SK-N-SH (cell line): ENCODE data around the gene GALNS. TPM values are rescaled to one million over a fixed set of nuclear protein-coding genes. Genes with fewer than 3 reads are reported as not detected.

Experiments used
- ELF1 ChIP-seq: IDR thresholded peaks from 2 replicates; pipeline ENCODE4 v1.4.0; 2012
- FOXJ3 ChIP-seq: sonication (generic); formaldehyde crosslinking; IDR thresholded peaks from 2 replicates; pipeline ENCODE4 v1.5.1; 2020; ENCODE audit warnings: mild to moderate bottlenecking, missing genetic modification reagents
- MEF2A ChIP-seq: IDR thresholded peaks from 2 replicates; pipeline ENCODE4 v1.4.0; 2012; ENCODE audit warnings: low read depth, borderline replicate concordance
- POLR2AphosphoS5 ChIP-seq: IDR thresholded peaks from 2 replicates; pipeline ENCODE4 v1.6.1; 2012; ENCODE audit warnings: low read depth, low read length
- RAD21 ChIP-seq: IDR thresholded peaks from 2 replicates; pipeline ENCODE4 v1.6.1; 2012; ENCODE audit warnings: mild to moderate bottlenecking, low read length
- RFX5 ChIP-seq: IDR thresholded peaks from 2 replicates; pipeline ENCODE4 v1.6.1; 2012; ENCODE audit warnings: mild to moderate bottlenecking, improper control_type of control experiment, low read length
- SIN3A ChIP-seq: IDR thresholded peaks from 2 replicates; pipeline ENCODE4 v1.6.1; 2012; ENCODE audit warnings: low read depth, mild to moderate bottlenecking, low read length, moderate library complexity, borderline replicate concordance
- TAF1 ChIP-seq: IDR thresholded peaks from 2 replicates; pipeline ENCODE4 v1.6.1; 2012; ENCODE audit warnings: low read depth, mild to moderate bottlenecking, low read length, moderate library complexity, borderline replicate concordance
- TEAD4 ChIP-seq: IDR thresholded peaks from 2 replicates; pipeline ENCODE4 v1.4.0; 2012; ENCODE audit warnings: mild to moderate bottlenecking, borderline replicate concordance; ENCODE audit not compliant: insufficient read depth
- polyA plus RNA-seq, 3 experiments: library from polyadenylated mRNA; depleted of rRNA; stranded (reverse); fragments of >200 nt; gene quantifications; 2 replicates each; pipeline ENCODE4 v1.2.3, GENCODE V29; 2012
- TF ChIP-seq, protein P1 (sequence below): fragments of 150-350 bp; IDR thresholded peaks from 2 replicates; pipeline ENCODE4 v1.6.1; 2016; ENCODE audit warnings: mild to moderate bottlenecking, low read depth, low read length
- TF ChIP-seq, protein P2 (sequence below): fragments of 150-350 bp; IDR thresholded peaks from 2 replicates; pipeline ENCODE4 v1.6.1; 2017; ENCODE audit warnings: antibody characterized with exemption, low read length, low read depth, borderline replicate concordance
- TF ChIP-seq, protein P3 (sequence below): fragments of 200-600 bp; sonication (generic); IDR thresholded peaks from 2 replicates; pipeline ENCODE4 v1.6.1; 2017; ENCODE audit warnings: antibody characterized with exemption, mild to moderate bottlenecking, moderate library complexity
- TF ChIP-seq, protein P4 (sequence below): IDR thresholded peaks from 2 replicates; pipeline ENCODE4 v1.4.0; 2012; ENCODE audit warnings: low read depth, borderline replicate concordance

GALNS gene
- polyA plus RNA-seq, 1 of the 3 experiments (the other 2 are of a cell fraction): 16.5 TPM

GRCh38 chr16:88770461-88771293, 86.1 kb downstream of the GALNS start (continued):
- no peak for TF ChIP-seq RAD21
- no peak for TF ChIP-seq SIN3A
- no peak for TF ChIP-seq ELF1
- TF ChIP-seq TEAD4: 0 out of 2 replicates have a peak, but pooled peaks have one; percentile 48
- no peak for TF ChIP-seq RFX5
- no peak for TF ChIP-seq FOXJ3 (CRISPR knock-in tag)
- TF ChIP-seq, protein P1, sequence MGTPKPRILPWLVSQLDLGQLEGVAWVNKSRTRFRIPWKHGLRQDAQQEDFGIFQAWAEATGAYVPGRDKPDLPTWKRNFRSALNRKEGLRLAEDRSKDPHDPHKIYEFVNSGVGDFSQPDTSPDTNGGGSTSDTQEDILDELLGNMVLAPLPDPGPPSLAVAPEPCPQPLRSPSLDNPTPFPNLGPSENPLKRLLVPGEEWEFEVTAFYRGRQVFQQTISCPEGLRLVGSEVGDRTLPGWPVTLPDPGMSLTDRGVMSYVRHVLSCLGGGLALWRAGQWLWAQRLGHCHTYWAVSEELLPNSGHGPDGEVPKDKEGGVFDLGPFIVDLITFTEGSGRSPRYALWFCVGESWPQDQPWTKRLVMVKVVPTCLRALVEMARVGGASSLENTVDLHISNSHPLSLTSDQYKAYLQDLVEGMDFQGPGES: no peak
- TF ChIP-seq MEF2A: no peak; the same call in 1 of the 2 replicates
- TF ChIP-seq, protein P2, sequence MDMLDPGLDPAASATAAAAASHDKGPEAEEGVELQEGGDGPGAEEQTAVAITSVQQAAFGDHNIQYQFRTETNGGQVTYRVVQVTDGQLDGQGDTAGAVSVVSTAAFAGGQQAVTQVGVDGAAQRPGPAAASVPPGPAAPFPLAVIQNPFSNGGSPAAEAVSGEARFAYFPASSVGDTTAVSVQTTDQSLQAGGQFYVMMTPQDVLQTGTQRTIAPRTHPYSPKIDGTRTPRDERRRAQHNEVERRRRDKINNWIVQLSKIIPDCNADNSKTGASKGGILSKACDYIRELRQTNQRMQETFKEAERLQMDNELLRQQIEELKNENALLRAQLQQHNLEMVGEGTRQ: no peak
- 0 out of 2 replicates have a peak, but pooled peaks have one; percentile 18 for TF ChIP-seq TAF1
- TF ChIP-seq, protein P3, sequence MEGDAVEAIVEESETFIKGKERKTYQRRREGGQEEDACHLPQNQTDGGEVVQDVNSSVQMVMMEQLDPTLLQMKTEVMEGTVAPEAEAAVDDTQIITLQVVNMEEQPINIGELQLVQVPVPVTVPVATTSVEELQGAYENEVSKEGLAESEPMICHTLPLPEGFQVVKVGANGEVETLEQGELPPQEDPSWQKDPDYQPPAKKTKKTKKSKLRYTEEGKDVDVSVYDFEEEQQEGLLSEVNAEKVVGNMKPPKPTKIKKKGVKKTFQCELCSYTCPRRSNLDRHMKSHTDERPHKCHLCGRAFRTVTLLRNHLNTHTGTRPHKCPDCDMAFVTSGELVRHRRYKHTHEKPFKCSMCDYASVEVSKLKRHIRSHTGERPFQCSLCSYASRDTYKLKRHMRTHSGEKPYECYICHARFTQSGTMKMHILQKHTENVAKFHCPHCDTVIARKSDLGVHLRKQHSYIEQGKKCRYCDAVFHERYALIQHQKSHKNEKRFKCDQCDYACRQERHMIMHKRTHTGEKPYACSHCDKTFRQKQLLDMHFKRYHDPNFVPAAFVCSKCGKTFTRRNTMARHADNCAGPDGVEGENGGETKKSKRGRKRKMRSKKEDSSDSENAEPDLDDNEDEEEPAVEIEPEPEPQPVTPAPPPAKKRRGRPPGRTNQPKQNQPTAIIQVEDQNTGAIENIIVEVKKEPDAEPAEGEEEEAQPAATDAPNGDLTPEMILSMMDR: no peak
- TF ChIP-seq POLR2AphosphoS5: peak; percentile 52; the same call in 1 of the 2 replicates
- TF ChIP-seq, protein P4, sequence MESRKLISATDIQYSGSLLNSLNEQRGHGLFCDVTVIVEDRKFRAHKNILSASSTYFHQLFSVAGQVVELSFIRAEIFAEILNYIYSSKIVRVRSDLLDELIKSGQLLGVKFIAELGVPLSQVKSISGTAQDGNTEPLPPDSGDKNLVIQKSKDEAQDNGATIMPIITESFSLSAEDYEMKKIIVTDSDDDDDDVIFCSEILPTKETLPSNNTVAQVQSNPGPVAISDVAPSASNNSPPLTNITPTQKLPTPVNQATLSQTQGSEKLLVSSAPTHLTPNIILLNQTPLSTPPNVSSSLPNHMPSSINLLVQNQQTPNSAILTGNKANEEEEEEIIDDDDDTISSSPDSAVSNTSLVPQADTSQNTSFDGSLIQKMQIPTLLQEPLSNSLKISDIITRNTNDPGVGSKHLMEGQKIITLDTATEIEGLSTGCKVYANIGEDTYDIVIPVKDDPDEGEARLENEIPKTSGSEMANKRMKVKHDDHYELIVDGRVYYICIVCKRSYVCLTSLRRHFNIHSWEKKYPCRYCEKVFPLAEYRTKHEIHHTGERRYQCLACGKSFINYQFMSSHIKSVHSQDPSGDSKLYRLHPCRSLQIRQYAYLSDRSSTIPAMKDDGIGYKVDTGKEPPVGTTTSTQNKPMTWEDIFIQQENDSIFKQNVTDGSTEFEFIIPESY: peak; percentile 56; the same call in 1 of the 2 replicates
